Natural killer cell (primary cell): ENCODE measurements around the gene LRCH1. TPM values are rescaled to one million over a fixed set of nuclear protein-coding genes. Genes with fewer than 3 reads are reported as not detected.

ENCODE experiments used
- ATAC-seq, 3 donors: fragments of 150-1000 bp in 2 of 3; fragments of 200-7000 bp in 1 of 3; cut with Tn5 transposase; 1 replicate in 1 of 3; 2 replicates in 2 of 3; pipeline ENCODE4 v1.10.0; 2021; ENCODE audit warnings: mild to moderate bottlenecking in 2 of 3, moderate library complexity in 2 of 3
- DNase-seq, 2 donors: peaks; one replicate each; pipeline versions ENCODE4 v3.0.0 to v3.0.0-alpha.2; 2013 to 2021; ENCODE audit warnings: mixed read lengths in 1 of 2
- H3K27ac ChIP-seq: one replicate; pipeline ENCODE4 v1.5.1; 2013; ENCODE audit warnings: mild to moderate bottlenecking, low read length
- H3K27me3 ChIP-seq: one replicate; pipeline ENCODE4 v1.6.1; 2013; ENCODE audit warnings: low read length; ENCODE audit not compliant: control insufficient read depth, insufficient read depth
- H3K36me3 ChIP-seq: one replicate; pipeline ENCODE4 v1.6.1; 2013; ENCODE audit warnings: low read length; ENCODE audit not compliant: control insufficient read depth, insufficient read depth
- H3K4me1 ChIP-seq: one replicate; pipeline ENCODE4 v1.6.1; 2013; ENCODE audit warnings: low read length; ENCODE audit not compliant: control insufficient read depth, insufficient read depth
- H3K4me3 ChIP-seq: one replicate; pipeline ENCODE4 v1.5.1; 2013; ENCODE audit warnings: low read length
- H3K9me3 ChIP-seq: one replicate; pipeline ENCODE4 v1.6.1; 2013; ENCODE audit warnings: low read length; ENCODE audit not compliant: control insufficient read depth, insufficient read depth
- H3K27ac Mint-ChIP-seq, 2 donors: one replicate each; pipeline ENCODE4 v1.8.0; 2022; ENCODE audit warnings: mild to moderate bottlenecking in 2 of 2, mixed read lengths in 2 of 2, moderate library complexity in 1 of 2
- H3K27me3 Mint-ChIP-seq, 2 donors: one replicate each; pipeline ENCODE4 v1.8.0; 2022; ENCODE audit warnings: low read depth in 2 of 2, mixed read lengths in 2 of 2
- H3K36me3 Mint-ChIP-seq: one replicate; pipeline ENCODE4 v1.8.0; 2022; ENCODE audit warnings: mixed read lengths
- H3K4me1 Mint-ChIP-seq, 2 donors: one replicate each; pipeline ENCODE4 v1.8.0; 2022; ENCODE audit warnings: mixed read lengths in 2 of 2
- H3K4me3 Mint-ChIP-seq: one replicate; pipeline ENCODE4 v1.8.0; 2022; ENCODE audit warnings: mild to moderate bottlenecking, moderate library complexity, mixed read lengths
- H3K9me3 Mint-ChIP-seq, 2 donors: one replicate each; pipeline ENCODE4 v1.8.0; 2022; ENCODE audit warnings: mixed read lengths in 2 of 2
- CTCF ChIP-seq: fragments of 200-600 bp; IDR thresholded peaks from one replicate; pipeline ENCODE4 v1.8.0; 2022; ENCODE audit warnings: antibody characterized with exemption
- WGBS: methylation state at CpG from one replicate; pipeline ENCODE4 v1.1.7; 2013; ENCODE audit warnings: missing lambda C conversion rate; ENCODE audit not compliant: insufficient coverage; 5-methylcytosine and 5-hydroxymethylcytosine counted together
- intact Hi-C: fragments of 100-400 bp; cut with micrococcal nuclease; formaldehyde crosslinking; loops from one replicate; pipeline ENCODE4 v1.14.2; 2022
- total RNA-seq, 4 donors: library from RNA; stranded (reverse); fragments of 120-200 nt in 1 of 4; gene quantifications; one replicate each; pipeline versions ENCODE4 v1.2.3 to v1.2.4, GENCODE V29; 2013 to 2022

The LRCH1 gene
- total RNA-seq, 3 donors from 2014 or later (not counting 1 experiment from before 2014, with no cell fraction given), result 23.7 to 32.2 (median 29.6) TPM

- H3K4me1 ChIP-seq, result peaks cover 20% of the 10 kb centered on the region
- peaks cover 6 to 12% of the 10 kb centered on the region in 2 donors for H3K27me3 Mint-ChIP-seq
- WGBS, result 37% methylated on average over 22 of the region's 22 CpGs
- no peaks in the 10 kb centered on the region for H3K9me3 ChIP-seq
- peak overlapping the region; percentile 92 for H3K4me3 ChIP-seq
- peak; percentile 57 to 81 for DNase-seq
- H3K36me3 Mint-ChIP-seq, result no peaks in the 10 kb centered on the region
- intact Hi-C loops, result loop anchor here (1.0 to 10.0 kb wide), 4 partner anchors 57 to 377 kb away; no protein-coding TSS in a partner anchor
- peak; percentile 91 for TF ChIP-seq CTCF
- peak overlapping the region; percentile 88 for H3K4me3 Mint-ChIP-seq
- H3K27me3 ChIP-seq, result peaks cover 3% of the 10 kb centered on the region
- H3K36me3 ChIP-seq, result no peaks in the 10 kb centered on the region
- no peaks in the 10 kb centered on the region for H3K9me3 Mint-ChIP-seq
- H3K27ac Mint-ChIP-seq, result peak overlapping the region in 1 of 2 donors; percentile 93
- no peak for ATAC-seq
- H3K4me1 Mint-ChIP-seq, result peaks cover 29 to 40% of the 10 kb centered on the region in 2 donors
- no peak overlapping the region for H3K27ac ChIP-seq
These were observed 1.3 kb upstream of the LRCH1 start for GRCh38 chr13:46551410-46552302.

- Mint-ChIP-seq H3K9me3 (no peaks in the 10 kb centered on the region), H3K27me3 (peaks cover 6 to 8% of the 10 kb centered on the region in 2 donors), H3K27ac (peak overlapping the region; percentile 79 to 93), H3K4me1 (peaks cover 35 to 46% of the 10 kb centered on the region in 2 donors), H3K36me3 (no peaks in the 10 kb centered on the region), H3K4me3 (peak overlapping the region; percentile 88)
- no peak for ATAC-seq
- no peak for TF ChIP-seq CTCF
- no peak for DNase-seq
- Histone ChIP-seq H3K4me1 (peaks cover 20% of the 10 kb centered on the region), H3K4me3 (peak overlapping the region; percentile 92), H3K27me3 (peaks cover 3% of the 10 kb centered on the region), H3K9me3 (no peaks in the 10 kb centered on the region), H3K36me3 (no peaks in the 10 kb centered on the region), H3K27ac (peak overlapping the region; percentile 69)
- intact Hi-C loops, result loop anchor here (10.0 kb wide), 1 partner anchor 377 kb away; no protein-coding TSS in a partner anchor
- 17% methylated on average over 12 of the region's 12 CpGs for WGBS
These were observed 677 bp upstream of the LRCH1 start for GRCh38 chr13:46552303-46552682.

GRCh38 chr13:46553521-46553885, 533 bp downstream of the LRCH1 start:
- peaks cover 40 to 50% of the 10 kb centered on the region in 2 donors for H3K4me1 Mint-ChIP-seq
- intact Hi-C loops, result loop anchor here (1.0 to 10.0 kb wide), 2 partner anchors 115 to 379 kb away; no protein-coding TSS in a partner anchor
- under 1% methylated on average over 34 of the region's 34 CpGs for WGBS
- TF ChIP-seq CTCF, result no peak
- H3K9me3 Mint-ChIP-seq, result no peaks in the 10 kb centered on the region
- Histone ChIP-seq H3K4me3 (peak overlapping the region; percentile 92), H3K4me1 (peaks cover 20% of the 10 kb centered on the region), H3K27ac (peak overlapping the region; percentile 91), H3K36me3 (no peaks in the 10 kb centered on the region), H3K27me3 (peaks cover 3% of the 10 kb centered on the region), H3K9me3 (no peaks in the 10 kb centered on the region)
- ATAC-seq (peak in 2 of 3 donors; percentile 1 to 5), DNase-seq (no peak)
- H3K27ac Mint-ChIP-seq, result peak overlapping the region; percentile 93 to 94
- H3K36me3 Mint-ChIP-seq, result no peaks in the 10 kb centered on the region
- H3K27me3 Mint-ChIP-seq, result peaks cover 6 to 8% of the 10 kb centered on the region in 2 donors
- H3K4me3 Mint-ChIP-seq, result peak overlapping the region; percentile 95
